Cerebellar cortex (tissue), 1 donor: ENCODE data around the gene UBE3A.
"Not testable (repeated sequence)": the region's sequence is repeated elsewhere in the genome, so short reads cannot be mapped to it uniquely, and the experiment has no call there.

Source experiments
- DNase-seq: peaks from one replicate; pipeline ENCODE4 v3.0.0-alpha.2; 2015; ENCODE audit warnings: low spot score

The UBE3A gene

DNA sequence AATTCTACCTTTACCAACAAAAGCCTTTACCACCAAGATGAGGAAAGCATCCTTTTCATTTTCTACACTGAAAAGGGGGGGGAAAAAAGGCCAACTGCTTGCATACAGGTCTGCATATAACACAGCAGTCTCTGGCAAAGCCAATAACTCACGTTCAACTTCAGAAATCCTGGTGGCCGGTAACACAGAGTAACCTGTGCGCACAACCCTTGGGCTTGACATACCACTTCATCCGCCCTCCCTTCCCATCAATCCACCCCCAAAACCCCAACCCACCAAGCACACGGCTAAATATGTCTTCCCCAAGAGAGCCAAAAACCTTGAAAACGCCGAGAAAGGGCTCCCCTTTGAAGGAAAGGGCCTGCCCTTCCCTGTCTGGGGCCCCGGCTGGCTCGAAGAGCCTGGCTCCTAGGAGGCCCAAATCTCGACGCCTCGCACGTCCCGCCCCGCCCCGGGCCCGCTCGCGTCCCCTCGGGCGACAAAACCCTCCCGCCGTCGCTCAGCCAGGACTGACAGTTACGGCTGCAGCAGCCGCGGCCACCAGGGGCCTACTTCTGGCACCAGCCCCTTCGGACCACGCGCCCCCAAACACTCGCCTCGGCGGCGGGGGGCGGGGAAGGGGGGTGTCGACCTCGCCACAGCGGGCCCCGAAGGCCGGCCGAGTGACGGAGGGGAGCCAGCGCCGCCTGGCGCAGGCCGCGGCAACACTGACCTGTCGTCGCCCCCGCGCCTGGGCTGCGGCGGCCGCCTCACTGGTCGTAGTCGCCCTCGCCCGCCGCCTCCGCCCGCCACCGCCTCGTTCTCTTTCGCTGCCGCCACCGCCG lies 835 bp downstream of the UBE3A start:
- DNase-seq, result peak; percentile 30

GRCh38 chr15:25436707-25437106 lies 2.1 kb downstream of the UBE3A start:
- DNase-seq, result no peak

DNA sequence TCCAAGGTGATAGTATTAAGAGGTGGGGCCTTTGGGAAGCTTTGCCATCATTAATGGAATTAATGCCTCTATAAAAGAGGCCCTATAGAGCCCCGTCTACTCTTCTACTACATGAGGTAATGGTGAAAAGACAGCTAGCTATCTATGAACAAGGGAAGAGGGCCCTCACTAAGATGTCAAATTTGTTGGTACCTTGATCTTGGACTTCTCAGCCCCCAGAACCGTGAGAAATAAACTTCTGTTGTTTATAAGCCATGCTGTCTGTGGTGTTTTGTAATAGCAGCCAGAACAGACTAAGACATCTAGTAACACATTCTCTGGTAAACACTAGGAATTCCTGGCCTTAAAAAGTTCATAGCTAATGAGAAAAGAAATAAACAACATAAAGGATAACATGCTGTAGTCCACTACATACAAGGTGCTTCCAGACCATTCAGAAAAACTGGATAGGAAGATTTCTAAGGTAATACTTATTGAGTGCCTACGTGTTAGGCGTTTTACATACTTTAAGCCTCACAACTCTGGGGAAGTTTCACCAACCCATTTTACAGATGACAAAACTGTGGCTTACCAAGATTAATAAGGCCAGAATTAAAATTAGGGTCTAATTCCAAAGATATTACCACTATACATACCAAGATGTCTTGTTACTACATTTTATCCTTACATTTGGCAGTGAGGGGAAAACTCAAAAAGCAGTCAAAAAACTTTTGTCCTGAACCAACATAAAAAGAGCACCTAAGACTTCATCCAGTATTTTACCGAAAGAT lies 3.2 kb downstream of the UBE3A start:
- DNase-seq, result no peak

DNA sequence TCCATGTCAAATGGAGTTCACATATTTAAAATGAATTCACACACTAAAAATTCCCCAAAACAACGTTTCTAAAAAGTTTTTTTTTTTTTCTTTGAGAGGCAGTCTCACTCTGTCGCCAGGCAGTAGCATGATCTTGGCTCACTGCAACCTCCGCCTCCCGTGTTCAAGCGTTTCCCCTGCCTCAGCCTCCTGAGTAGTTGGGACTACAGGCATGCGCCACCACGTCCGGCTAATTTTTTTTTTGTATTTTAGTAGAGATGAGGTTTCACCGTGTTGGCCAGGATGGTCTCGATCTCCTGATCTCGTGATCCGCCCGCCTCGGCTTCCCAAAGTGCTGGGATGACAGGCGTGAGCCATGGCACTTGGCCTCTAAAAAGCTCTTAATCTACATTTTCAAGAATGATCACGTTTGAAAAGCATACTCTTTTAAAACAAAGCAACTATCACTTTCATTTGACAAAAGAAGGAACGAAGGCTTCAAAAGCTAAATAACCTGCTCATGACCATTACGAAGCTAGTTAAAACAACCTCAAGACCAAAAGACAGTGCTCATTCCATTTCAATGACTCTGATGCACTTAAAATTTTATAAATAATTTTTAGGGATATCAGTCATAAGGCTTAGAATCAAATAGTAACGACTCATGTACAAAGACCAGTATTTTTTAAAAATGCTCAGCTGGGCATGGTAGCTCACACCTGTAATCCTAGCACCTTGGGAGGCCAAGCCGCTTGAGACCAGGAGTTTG lies 5.5 kb downstream of the UBE3A start:
- no peak for DNase-seq

DNA sequence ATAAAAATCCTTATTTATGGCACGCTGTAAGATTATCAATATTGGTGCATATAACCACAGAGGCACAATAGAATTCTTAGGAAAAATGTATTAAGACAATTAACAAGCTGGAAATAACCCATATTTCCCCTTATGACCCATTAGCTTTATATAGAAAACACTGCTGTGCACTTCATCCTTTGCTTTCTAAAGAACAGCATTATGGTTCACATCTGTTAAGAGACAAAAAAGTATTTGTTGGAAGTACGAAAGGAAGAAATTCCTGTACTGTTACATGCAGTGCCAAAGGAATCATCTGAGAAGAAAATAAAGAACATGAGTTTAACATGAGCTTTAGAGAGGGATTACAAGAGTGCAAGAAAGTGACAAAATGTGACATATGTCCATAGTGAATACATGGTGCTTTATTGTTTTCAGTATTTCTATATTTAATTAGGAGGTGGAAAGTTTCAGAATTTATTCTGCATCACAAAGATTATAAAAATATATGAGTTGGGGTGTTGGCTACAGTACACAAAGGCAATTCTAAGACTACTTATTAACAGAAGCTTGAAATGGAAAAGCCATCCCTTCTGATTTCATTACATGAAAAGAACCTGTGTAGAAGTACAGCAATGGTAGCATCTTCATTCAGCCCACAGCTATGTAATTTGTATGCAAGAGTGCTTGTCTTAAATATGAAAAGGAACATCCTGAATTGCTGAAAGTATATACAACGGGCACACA lies 6.8 kb downstream of the UBE3A start:
- no peak for DNase-seq

GRCh38 chr15:25427861-25428260 lies 11.0 kb downstream of the UBE3A start:
- DNase-seq, result no peak

DNA sequence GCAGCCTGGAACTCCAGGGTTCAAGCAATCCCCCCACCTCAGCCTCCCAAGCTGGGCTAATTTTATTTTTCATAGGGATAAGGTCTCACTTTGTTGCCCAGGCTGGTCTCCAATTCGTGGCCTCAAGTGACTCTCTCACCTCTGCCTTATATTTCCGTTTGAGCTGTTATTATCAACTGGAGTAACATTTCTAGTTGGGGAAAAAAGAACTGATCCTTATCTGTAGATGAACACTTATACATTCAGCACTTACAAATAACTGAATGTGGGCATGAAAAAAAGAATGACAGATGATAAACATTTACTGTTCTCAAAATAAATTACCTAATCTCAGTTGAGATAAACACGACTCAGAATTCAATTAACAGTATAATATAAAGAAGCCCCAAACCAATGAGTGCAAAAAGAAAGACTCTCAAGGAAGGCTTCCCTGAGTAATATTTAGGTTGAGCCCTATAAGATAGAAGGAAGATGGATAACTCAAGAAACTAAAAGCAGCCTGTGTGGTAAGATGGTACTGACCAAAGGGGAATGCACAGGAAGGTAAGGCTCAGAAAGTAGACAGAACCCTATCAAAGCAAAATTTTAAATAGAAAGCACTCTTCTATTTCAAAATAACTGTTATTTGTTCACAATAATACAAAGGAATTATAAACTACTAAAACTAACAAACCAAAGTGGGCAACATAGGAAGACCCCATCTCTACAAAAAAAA lies 11.8 kb downstream of the UBE3A start:
- no peak for DNase-seq

- no peak for DNase-seq
These were observed 14.8 kb downstream of the UBE3A start for GRCh38 chr15:25424073-25424472.

- no peak for DNase-seq
These were observed 16.8 kb downstream of the UBE3A start for GRCh38 chr15:25422021-25422420.

- DNase-seq, result no peak
These were observed 20.6 kb downstream of the UBE3A start for GRCh38 chr15:25418202-25418601.

- no peak for DNase-seq
These were observed 21.2 kb downstream of the UBE3A start for GRCh38 chr15:25417604-25418003.

DNA sequence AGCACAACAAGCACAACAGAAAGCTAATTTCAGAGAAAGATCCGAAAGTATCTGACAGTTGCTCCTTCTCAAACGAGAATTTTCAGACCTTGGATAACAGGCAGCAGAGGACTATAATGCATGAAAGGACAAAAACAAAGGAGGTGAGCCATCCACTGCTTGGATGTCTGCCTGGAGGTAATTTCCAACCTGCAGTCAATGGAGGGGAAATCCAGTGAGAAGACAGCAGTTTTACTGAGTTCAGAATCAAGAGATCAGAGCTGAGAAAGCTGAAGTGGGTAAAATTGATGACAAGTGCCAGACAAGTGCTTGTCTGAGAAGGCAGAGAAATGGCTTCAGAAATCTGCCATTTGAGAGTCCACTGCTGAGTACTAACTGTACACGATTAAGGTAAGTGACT lies 22.1 kb downstream of the UBE3A start:
- peak; percentile 37 for DNase-seq

GRCh38 chr15:25415707-25416106 lies 23.1 kb downstream of the UBE3A start:
- no peak for DNase-seq

GRCh38 chr15:25415217-25415616 lies 23.6 kb downstream of the UBE3A start:
- DNase-seq, result no peak

- DNase-seq, result no peak
These were observed 28.2 kb downstream of the UBE3A start for GRCh38 chr15:25410649-25411048.

DNA sequence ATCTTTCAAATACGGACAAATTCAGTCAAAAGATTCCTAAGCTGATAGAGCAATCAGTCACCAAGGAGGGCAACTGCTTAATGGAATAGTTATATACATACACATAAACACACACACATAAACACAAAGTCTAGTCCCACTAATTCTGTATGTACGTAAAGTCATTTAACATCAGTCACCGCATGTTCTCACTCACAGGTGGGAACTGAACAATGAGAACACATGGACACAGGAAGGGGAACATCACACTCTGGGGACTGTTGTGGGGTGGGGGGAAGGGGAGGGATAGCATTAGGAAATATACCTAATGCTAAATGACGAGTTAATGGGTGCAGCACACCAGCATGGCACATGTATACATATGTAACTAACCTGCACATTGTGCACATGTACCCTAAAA lies 29.1 kb downstream of the UBE3A start:
- DNase-seq, result not testable (repeated sequence)

- DNase-seq, result no peak
These were observed 29.9 kb downstream of the UBE3A start for GRCh38 chr15:25408929-25409328.

GRCh38 chr15:25408428-25408827 lies 30.4 kb downstream of the UBE3A start:
- DNase-seq, result peak; percentile 59

GRCh38 chr15:25407950-25408349 lies 30.9 kb downstream of the UBE3A start:
- no peak for DNase-seq

GRCh38 chr15:25406846-25407245 lies 32.0 kb downstream of the UBE3A start:
- no peak for DNase-seq

DNA sequence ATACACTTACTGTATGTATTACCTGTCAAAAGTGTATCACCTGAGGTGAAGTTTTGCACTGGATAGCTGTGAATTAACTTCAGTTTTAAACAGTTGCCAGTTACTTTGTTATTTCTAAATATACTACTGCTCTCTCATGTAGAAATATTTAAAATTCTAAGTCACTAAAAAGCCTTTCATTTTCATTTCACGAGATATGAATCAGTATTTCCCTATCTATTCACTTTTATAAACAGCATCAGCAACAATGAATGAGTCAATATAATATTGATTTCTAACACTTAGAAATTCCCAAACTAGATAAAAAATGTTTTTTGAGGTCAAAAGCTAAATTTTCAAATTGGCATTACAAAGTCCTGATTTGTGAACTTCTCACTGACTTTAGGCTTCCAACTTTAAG lies 32.6 kb downstream of the UBE3A start:
- no peak for DNase-seq
